ENCODE results near the gene RPIA.
"Not testable (repeated sequence)": the region's sequence is repeated elsewhere in the genome, so short reads cannot be mapped to it uniquely, and the experiment has no call there.

Gene RPIA

GRCh38 chr2:88691339-88692183, at the start of gene RPIA:
Gene RPIA, plus strand, starts transcription at chr2:88691673. Its CDS starts 26 bp downstream, at chr2:88691699.
- Histone ChIP-seq H3K9me3 (ENCODE audit: control insufficient read depth, insufficient read depth, low read length) (peaks cover 21% of the 10 kb centered on the region; the same call in 1 of the 2 replicates), H3K27ac (ENCODE audit: low read depth, low read length) (peak within 1 kb of the TSS; percentile 38; the same call in 1 of the 2 replicates), H3K36me3 (ENCODE audit: control insufficient read depth, low read length) (0 out of 2 replicates have a peak, but pooled peaks cover 2% of the 10 kb centered on the region), H3F3A (ENCODE audit: control insufficient read depth, insufficient read depth) (no peaks in the 10 kb centered on the region), H3K4me2 (ENCODE audit: low read length) (peak within 1 kb of the TSS; percentile 95), H4K20me1 (ENCODE audit: control insufficient read depth, insufficient read depth, low read depth, low read length) (no peaks in the 10 kb centered on the region), H3K4me1 (ENCODE audit: control insufficient read depth, low read length) (peaks cover 41% of the 10 kb centered on the region), H3K9me2 (replicated peaks; ENCODE audit: control insufficient read depth, low read length) (no peaks in the 10 kb centered on the region), H3K27me3 (ENCODE audit: control insufficient read depth, low read length) (no peaks in the 10 kb centered on the region), H3K79me2 (ENCODE audit: control insufficient read depth, low read length) (peaks cover 62% of the 10 kb centered on the region), H3K4me3 (ENCODE audit: low read length) (peak within 1 kb of the TSS; percentile 88)
- no peak for TF ChIP-seq EZH2phosphoT487 (IDR thresholded peaks at IDR 0.05; ENCODE audit: borderline replicate concordance, low read length)
- TF ChIP-seq, protein P1, sequence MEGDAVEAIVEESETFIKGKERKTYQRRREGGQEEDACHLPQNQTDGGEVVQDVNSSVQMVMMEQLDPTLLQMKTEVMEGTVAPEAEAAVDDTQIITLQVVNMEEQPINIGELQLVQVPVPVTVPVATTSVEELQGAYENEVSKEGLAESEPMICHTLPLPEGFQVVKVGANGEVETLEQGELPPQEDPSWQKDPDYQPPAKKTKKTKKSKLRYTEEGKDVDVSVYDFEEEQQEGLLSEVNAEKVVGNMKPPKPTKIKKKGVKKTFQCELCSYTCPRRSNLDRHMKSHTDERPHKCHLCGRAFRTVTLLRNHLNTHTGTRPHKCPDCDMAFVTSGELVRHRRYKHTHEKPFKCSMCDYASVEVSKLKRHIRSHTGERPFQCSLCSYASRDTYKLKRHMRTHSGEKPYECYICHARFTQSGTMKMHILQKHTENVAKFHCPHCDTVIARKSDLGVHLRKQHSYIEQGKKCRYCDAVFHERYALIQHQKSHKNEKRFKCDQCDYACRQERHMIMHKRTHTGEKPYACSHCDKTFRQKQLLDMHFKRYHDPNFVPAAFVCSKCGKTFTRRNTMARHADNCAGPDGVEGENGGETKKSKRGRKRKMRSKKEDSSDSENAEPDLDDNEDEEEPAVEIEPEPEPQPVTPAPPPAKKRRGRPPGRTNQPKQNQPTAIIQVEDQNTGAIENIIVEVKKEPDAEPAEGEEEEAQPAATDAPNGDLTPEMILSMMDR (IDR thresholded peaks at IDR 0.05; ENCODE audit: low read depth, low read length, poor library complexity, severe bottlenecking), result peak; percentile 54

DNA sequence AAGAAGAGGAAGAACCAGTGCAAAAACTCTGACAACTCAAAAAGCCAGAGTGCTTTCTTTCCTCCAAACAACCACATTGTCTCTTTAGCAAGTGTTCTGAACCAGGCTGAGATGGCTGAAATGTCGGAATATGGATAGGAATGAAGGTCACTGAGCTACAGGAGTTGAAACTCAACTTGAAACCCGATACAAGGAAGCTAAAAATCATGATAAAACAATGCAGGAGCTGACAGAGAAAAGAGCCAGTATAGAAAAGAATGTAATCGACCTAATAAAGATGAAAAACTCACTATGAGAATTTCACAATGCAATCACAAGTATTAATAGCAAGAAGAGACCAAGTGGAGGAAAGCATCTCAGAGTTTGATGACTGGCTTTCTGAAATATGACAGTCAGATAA, 49.2 kb upstream of the RPIA start:
- no peaks in the 10 kb centered on the region for H3K27me3 ChIP-seq (ENCODE audit: control insufficient read depth, low read length)
- no peak overlapping the region for H3K4me3 ChIP-seq (ENCODE audit: low read length)
- H3K4me1 ChIP-seq (ENCODE audit: control insufficient read depth, low read length), result peaks cover 3% of the 10 kb centered on the region; the same call in 1 of the 2 replicates
- no peaks in the 10 kb centered on the region for H3K79me2 ChIP-seq (ENCODE audit: control insufficient read depth, low read length)
- H3K9me3 ChIP-seq (ENCODE audit: control insufficient read depth, insufficient read depth, low read length), result no peaks in the 10 kb centered on the region
- TF ChIP-seq, protein P1 (IDR thresholded peaks at IDR 0.05; ENCODE audit: low read depth, low read length, poor library complexity, severe bottlenecking), result no peak
- TF ChIP-seq EZH2phosphoT487 (IDR thresholded peaks at IDR 0.05; ENCODE audit: borderline replicate concordance, low read length), result no peak
- no peaks in the 10 kb centered on the region for H3K9me2 ChIP-seq (replicated peaks; ENCODE audit: control insufficient read depth, low read length)
- no peak overlapping the region for H3K4me2 ChIP-seq (ENCODE audit: low read length)
- no peak overlapping the region for H3K27ac ChIP-seq (ENCODE audit: low read depth, low read length)
- no peaks in the 10 kb centered on the region for H3K36me3 ChIP-seq (ENCODE audit: control insufficient read depth, low read length)
- no peaks in the 10 kb centered on the region for H4K20me1 ChIP-seq (ENCODE audit: control insufficient read depth, insufficient read depth, low read depth, low read length)
- no peaks in the 10 kb centered on the region for H3F3A ChIP-seq (ENCODE audit: control insufficient read depth, insufficient read depth)

DNA sequence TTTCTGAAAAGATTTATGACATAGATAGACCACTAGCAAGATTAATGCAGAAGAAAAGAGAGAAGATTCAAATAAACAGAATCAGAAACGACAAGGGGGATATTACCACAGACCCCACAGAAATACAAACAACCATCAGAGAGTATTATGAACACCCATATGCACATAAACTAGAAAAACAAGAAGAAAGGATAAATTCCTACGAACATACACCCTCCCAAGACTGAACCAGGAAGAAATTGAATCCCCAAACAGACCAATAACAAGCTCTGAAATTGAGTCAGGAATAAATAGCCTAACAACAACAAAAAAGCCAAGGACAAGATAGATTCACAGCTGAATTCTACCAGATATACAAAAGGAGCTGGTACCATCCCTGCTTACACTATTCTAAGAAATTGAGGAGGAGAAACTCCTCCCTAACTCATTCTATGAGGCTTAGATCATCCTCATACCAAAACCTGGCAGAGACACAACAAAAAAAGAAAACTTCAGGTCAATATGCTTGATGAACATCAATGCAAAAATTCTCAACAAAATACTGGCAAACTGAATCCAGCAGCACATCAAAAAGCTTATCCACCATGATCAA, 46.1 kb upstream of the RPIA start:
- H3K4me2 ChIP-seq (ENCODE audit: low read length); H3K4me3 ChIP-seq (ENCODE audit: low read length); H3K79me2 ChIP-seq (ENCODE audit: control insufficient read depth, low read length); H3K9me2 ChIP-seq (replicated peaks; ENCODE audit: control insufficient read depth, low read length); H3K36me3 ChIP-seq (ENCODE audit: control insufficient read depth, low read length); H3K4me1 ChIP-seq (ENCODE audit: control insufficient read depth, low read length); H3K27me3 ChIP-seq (ENCODE audit: control insufficient read depth, low read length); H3K9me3 ChIP-seq (ENCODE audit: control insufficient read depth, insufficient read depth, low read length); H4K20me1 ChIP-seq (ENCODE audit: control insufficient read depth, insufficient read depth, low read depth, low read length); H3K27ac ChIP-seq (ENCODE audit: low read depth, low read length); H3F3A ChIP-seq (ENCODE audit: control insufficient read depth, insufficient read depth): not testable (repeated sequence)

- H3K27me3 ChIP-seq (ENCODE audit: control insufficient read depth, low read length), result no peaks in the 10 kb centered on the region
- no peak overlapping the region for H3K4me2 ChIP-seq (ENCODE audit: low read length)
- no peaks in the 10 kb centered on the region for H3K9me3 ChIP-seq (ENCODE audit: control insufficient read depth, insufficient read depth, low read length)
Observed at GRCh38 chr2:88651646-88652045, 39.8 kb upstream of the RPIA start.

More at GRCh38 chr2:88651646-88652045, 39.8 kb upstream of the RPIA start:
- Histone ChIP-seq H3F3A (ENCODE audit: control insufficient read depth, insufficient read depth) (no peaks in the 10 kb centered on the region), H3K4me3 (ENCODE audit: low read length) (no peak overlapping the region), H3K4me1 (ENCODE audit: control insufficient read depth, low read length) (peaks cover 4% of the 10 kb centered on the region; the same call in 1 of the 2 replicates), H3K9me2 (replicated peaks; ENCODE audit: control insufficient read depth, low read length) (no peaks in the 10 kb centered on the region), H3K79me2 (ENCODE audit: control insufficient read depth, low read length) (no peaks in the 10 kb centered on the region), H3K27ac (ENCODE audit: low read depth, low read length) (no peak overlapping the region), H3K36me3 (ENCODE audit: control insufficient read depth, low read length) (no peaks in the 10 kb centered on the region), H4K20me1 (ENCODE audit: control insufficient read depth, insufficient read depth, low read depth, low read length) (no peaks in the 10 kb centered on the region)
- TF ChIP-seq EZH2phosphoT487 (IDR thresholded peaks at IDR 0.05; ENCODE audit: borderline replicate concordance, low read length), result no peak
- TF ChIP-seq, protein P1 (IDR thresholded peaks at IDR 0.05; ENCODE audit: low read depth, low read length, poor library complexity, severe bottlenecking), result no peak
